Measurements from ENCODE around the gene POU5F1.
A peak's percentile ranks its signal among the peaks of the same experiment; 100 is the strongest.

The POU5F1 gene

DNA sequence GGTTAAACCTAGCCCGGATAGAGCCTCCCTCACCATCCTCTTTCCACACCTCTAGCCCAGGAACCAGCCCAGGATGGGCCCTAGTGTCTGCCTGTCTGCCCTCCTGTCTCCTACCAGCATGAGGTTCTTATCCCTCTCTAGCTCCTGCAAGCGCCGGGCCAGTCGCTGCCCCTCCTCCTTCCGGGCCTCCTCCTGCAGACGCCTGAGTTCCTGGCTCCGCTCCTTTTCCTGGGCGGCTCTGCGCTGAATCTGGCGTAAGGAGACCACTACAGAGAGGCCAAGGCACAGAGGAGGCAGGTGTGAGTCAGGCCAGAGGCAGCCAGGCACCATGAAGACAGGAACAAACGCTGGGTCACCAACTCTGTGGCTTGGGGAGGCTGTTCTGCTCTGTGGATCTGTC, 27.3 kb downstream of the POU5F1 start:
- FAIRE-seq (no peak), DNase-seq (ENCODE audit: insufficient read length, low spot score) (no peak)
- TF ChIP-seq, protein P1, sequence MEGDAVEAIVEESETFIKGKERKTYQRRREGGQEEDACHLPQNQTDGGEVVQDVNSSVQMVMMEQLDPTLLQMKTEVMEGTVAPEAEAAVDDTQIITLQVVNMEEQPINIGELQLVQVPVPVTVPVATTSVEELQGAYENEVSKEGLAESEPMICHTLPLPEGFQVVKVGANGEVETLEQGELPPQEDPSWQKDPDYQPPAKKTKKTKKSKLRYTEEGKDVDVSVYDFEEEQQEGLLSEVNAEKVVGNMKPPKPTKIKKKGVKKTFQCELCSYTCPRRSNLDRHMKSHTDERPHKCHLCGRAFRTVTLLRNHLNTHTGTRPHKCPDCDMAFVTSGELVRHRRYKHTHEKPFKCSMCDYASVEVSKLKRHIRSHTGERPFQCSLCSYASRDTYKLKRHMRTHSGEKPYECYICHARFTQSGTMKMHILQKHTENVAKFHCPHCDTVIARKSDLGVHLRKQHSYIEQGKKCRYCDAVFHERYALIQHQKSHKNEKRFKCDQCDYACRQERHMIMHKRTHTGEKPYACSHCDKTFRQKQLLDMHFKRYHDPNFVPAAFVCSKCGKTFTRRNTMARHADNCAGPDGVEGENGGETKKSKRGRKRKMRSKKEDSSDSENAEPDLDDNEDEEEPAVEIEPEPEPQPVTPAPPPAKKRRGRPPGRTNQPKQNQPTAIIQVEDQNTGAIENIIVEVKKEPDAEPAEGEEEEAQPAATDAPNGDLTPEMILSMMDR (IDR thresholded peaks at IDR 0.05; ENCODE audit: insufficient read depth, missing control alignments), result no peak

DNA sequence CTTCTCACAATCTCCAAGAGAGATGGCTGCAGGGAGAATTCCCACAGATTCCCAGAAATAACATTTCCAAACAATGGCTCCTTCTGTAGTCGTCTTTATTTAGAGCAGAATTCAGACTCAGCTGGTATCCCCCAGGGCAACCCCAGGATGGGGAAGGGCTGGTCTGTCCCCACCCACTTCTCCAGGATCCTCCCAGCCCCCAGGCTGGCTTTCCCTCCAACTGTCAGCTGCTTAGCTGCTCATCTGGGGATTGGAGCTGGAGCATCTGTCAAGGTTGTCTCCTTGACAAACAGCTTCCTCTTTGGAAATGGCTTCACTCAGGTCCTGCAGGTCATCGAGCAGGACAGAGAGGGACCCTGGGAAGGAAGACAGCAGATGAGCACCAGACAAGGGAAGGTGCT, 28.1 kb downstream of the POU5F1 start:
- FAIRE-seq, result no peak

DNA sequence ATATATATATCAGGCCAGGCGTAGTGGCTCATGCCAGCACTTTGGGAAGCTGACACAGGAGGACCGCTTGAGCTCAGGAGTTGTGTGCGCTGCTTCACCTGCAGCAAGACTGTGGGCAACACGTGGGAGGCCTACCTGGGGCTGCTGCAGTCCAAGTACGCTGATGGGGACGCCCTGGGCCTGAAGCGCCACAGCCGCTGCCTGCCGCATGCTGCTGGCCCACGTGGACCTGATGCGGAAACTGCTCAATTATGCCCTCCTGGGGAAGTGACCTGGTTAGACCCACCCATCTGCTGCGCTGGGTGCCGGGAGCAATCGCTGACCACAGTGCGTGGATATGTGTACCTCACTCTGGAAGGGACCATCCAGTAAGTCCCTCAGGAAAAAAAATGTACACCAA, 29.8 kb downstream of the POU5F1 start:
- DNase-seq (ENCODE audit: insufficient read length, low spot score) (no peak), FAIRE-seq (no peak)
- TF ChIP-seq, protein P1 (IDR thresholded peaks at IDR 0.05; ENCODE audit: insufficient read depth, missing control alignments), result no peak

More for the DNA sequence above, 28.1 kb downstream of the POU5F1 start:
- TF ChIP-seq, protein P1 (IDR thresholded peaks at IDR 0.05; ENCODE audit: insufficient read depth, missing control alignments), result no peak
- DNase-seq (ENCODE audit: insufficient read length, low spot score), result peak; percentile 59

DNA sequence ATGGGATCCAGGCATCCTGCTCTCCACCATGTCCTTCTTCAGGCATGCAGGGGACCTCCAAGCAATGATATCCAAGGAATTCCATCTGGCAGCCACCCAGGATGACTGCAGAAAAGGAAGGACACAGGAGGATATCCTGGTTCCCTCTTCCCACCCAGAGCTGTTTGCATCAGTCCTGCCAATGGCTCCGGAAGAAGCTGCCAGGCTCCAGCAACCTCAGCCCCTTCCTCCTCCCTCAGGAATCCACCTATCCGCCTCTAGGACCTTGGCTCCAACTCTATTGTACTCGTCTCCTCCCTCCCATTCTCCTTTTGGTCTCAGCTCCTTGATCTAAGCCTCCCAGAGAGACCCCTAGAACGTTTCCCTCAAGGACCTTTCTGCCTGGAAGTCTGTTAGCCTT, 30.9 kb downstream of the POU5F1 start:
- DNase-seq (ENCODE audit: insufficient read length, low spot score) (no peak), FAIRE-seq (no peak)
- TF ChIP-seq, protein P1 (IDR thresholded peaks at IDR 0.05; ENCODE audit: insufficient read depth, missing control alignments), result no peak

DNA sequence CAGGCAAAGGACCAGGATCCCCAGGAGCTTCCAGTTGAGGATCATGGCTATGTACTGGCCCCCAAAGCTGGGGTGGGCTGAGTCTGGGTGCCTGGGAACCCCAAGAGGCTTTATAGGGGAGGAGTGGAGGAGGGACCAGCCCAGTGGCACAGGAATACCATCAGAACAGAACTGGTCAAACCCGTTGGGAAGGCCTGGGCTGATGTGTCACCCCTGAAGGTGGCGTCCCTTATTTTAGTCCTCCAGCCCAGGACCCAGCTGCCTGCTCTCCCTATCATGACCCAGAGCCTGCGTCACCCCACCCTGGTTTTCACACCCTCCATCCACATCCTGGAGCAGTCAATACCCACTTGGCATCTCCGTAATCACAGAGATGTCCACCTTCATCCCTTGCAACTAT, 31.5 kb downstream of the POU5F1 start, which contains the start of gene PSORS1C2:
TSS of gene PSORS1C2 (minus strand) at position 85 of the 400 bp plus-strand sequence. CDS start at position 45, 40 bp downstream.
- DNase-seq (ENCODE audit: insufficient read length, low spot score) (no peak), FAIRE-seq (no peak)

DNA sequence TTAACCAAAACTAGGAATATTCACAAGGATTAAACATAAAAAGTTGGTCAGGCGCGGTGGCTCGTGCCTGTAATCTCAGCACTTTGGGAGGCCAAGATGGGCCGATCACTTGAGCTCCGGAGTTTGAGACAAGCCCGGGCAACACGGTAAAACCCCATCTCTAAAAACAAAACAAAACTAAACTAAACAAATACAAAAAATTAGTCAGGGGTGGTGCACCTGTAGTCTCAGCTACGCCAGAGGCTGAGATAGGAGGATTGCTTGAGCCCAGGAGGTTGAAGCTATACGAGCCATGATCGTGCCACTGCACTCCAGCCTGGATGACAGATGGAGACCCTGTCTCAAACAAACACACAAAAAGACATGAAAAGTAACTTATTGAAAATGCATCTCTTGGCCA, 34.8 kb downstream of the POU5F1 start:
- no peak for DNase-seq (ENCODE audit: insufficient read length, low spot score)
- FAIRE-seq, result no peak
- TF ChIP-seq, protein P1 (IDR thresholded peaks at IDR 0.05; ENCODE audit: insufficient read depth, missing control alignments), result no peak

More for the DNA sequence above, 31.5 kb downstream of the POU5F1 start, which contains the start of gene PSORS1C2:
- TF ChIP-seq, protein P1 (IDR thresholded peaks at IDR 0.05; ENCODE audit: insufficient read depth, missing control alignments), result no peak

DNA sequence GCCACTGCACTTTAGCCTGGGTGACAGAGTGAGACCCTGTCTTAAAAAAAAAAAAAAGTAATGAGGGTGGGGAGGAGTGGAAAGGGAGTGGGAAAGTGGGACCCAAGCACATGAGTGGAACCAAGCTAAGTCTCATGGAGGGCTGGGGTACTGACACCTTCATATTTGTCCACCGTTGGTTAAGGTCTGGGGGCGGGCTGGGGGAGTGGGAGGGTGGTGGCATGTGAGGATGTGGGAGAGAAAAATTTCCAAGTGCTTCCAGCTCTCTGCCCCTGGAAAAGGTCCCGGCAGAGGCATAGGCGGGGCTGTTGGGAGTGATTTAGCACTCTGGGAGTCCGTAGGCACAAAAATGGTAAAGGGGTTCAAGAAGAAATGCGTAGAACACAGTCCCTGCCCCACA, 37.7 kb downstream of the POU5F1 start:
- no peak for DNase-seq (ENCODE audit: insufficient read length, low spot score)
- FAIRE-seq, result no peak
- TF ChIP-seq, protein P1 (IDR thresholded peaks at IDR 0.05; ENCODE audit: insufficient read depth, missing control alignments), result no peak
